HG03095 (cell line): ENCODE data around the gene KMT2C.
A peak's percentile ranks its signal among the peaks of the same experiment; 100 is the strongest.
"Not testable (repeated sequence)": the region's sequence is repeated elsewhere in the genome, so short reads cannot be mapped to it uniquely, and the experiment has no call there.

ENCODE experiments used
- ATAC-seq: cut with Tn5 transposase; IDR thresholded peaks from one replicate; pipeline ENCODE4 v1.9.1; 2021; ENCODE audit warnings: moderate library complexity; ENCODE audit not compliant: unreplicated experiment

Gene KMT2C

DNA sequence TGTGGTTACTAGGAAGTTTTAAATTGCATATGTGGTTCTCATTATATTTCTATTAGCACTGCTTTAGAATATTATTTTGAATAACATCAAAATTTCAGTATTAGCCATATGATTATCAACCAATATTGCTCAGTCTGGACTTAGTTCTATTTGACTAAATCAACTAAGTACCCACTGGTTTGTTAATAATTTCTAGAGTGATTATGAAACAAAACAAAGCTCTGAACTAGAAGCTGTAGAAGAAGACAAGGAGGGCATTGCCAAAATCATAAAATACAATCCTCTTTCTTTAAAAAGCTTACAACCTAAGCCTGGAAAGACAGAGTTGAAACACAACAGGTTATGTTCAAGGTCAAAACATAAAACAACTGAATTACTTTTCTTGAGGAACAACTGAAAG is 204.7 kb downstream of the KMT2C start:
- no peak for ATAC-seq

DNA sequence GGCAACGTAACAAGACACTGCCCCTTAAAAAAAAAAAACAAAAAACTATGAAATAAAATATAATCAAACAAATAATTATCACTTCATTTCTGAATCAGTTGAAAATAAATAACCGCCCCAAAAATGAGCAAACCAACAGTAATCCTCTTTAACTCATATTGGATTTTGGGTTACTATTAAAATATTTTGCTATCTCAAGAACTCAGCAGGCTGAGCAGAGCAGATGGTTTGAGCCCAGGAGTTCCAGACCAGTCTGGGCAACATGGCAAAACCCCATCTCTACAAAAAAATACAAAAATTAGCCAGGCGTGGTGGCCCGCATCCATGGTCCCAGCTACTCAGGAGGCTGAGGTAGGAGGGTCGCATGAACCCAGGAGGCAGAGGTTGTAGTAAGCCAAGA is 216.2 kb downstream of the KMT2C start:
- ATAC-seq, result not testable (repeated sequence)

DNA sequence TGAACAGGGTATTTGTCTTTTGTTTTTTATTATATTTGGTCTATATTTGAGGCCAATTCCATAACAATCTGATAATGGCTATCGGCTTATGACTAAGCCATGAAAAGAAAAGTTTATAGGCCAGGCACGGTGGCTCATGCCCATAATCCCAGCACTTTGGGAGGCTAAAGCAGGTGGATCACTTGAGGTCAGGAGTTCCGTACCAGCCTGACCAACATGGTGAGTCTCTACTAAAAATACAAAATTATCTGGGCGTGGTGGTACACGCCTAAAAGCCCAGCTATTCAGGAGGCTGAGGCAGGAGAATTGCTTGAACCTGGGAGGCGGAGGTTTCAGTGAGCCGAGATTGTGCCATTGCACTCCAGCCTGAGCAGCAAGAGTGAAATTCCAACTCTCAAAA is 227.0 kb downstream of the KMT2C start:
- not testable (repeated sequence) for ATAC-seq

DNA sequence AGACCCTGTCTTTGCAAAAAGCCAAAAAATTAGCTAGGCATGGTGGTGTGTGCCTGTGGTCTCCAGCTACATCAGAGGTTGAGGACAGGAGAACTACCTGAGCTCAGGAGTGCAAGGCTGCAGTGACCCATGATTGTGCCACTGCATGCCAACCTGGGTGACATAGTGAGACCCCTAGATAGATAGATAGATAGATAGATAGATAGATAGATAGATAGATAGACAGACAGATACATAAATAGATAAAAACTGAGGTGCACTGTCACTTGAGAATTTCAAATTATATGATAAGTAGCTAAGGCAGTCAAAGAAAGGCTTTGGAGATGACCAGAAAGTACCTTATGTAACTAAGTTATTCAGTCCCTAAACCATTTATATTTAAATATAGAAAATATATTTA is 231.4 kb downstream of the KMT2C start:
- ATAC-seq, result not testable (repeated sequence)

DNA sequence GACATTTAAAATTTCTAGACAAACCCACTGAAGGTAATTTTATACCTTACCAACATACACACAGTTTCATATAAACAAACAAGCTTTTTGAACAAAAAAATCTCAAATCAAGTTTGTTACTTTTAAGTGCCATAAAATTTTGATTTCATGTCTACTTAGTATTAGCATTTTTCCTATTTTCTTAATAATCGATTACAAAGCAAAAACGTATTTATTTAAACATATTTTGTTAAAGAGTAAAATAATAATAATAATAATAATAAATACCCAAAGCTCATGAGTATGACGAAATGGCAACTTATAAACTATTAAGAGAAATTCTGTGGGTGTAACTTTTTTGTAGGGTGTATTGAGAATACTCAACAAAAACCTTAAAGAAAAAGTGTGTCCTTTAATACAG is 232.7 kb downstream of the KMT2C start:
- no peak for ATAC-seq

DNA sequence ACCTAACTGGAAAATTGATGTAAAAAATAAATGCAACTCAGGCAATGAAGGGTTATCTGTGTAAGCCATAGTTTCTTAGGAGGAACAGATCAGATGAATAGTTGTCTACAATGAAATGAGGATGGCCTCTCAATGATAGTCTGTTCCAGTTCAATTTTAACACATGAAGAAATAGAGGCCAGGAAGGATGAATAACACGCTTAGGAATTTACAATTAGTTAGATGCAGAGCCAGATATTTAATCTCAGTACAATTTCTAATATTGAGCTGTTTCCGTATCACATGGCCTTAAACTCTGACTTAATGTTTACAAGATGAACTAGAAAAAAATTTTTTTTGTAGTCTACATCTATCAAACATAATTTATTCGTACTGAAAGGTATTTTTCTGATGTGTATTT is 233.7 kb downstream of the KMT2C start:
- ATAC-seq, result no peak

DNA sequence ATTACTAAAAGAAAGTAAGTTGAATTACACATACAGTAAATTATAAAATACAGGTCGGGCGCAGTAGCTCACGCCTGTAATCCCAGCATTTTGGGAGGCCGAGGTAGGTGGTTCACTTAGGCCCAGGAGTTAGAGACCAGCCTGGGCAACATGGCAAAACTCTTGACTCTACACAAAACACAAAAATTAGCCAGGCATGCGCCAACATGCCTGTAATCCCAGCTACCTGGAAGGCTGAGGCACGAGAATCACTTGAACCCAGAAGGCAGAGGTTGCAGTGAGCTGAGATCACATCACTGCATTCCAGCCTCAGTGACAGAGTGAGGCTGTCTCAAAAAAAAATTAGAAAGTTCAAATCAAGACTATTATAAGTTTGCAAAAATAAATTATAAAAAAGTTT is 235.4 kb downstream of the KMT2C start:
- no peak for ATAC-seq

DNA sequence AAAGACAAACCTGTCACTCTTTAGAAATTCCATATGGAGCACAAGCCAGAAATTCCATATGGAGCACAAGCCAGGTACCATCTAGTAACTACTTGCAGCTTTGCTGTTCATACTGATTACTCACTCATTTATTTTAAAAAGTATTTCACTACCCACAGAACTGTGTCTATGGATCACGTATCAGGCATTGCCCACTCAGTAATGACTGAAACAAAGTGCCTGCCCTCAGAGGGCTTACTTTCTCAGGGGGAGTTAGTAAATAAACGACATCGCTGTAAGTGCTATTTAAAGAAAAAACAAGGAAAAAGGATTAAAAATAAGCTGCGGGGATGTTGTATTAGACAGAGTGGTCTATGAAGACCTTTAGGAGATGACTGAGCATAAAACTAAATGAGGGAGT is 239.4 kb downstream of the KMT2C start:
- no peak for ATAC-seq

DNA sequence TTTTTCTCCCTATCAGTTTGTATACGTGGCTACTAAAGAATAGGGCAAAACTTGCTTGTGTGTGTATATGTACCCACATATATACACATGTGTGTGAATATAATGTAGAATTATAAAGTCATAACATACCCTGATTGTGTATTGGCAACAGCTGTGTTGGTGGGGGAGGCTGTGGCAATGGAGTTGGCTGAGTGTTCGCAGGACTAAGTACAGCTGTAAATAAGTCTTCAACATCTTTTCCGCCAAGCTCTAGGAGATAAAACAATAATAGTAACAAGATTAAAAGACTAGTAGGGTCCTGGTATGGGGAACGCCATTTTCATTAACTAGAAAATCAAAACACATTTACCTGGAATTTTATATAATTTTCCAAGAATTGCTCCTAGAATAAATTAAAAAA is 241.9 kb downstream of the KMT2C start:
- no peak for ATAC-seq

DNA sequence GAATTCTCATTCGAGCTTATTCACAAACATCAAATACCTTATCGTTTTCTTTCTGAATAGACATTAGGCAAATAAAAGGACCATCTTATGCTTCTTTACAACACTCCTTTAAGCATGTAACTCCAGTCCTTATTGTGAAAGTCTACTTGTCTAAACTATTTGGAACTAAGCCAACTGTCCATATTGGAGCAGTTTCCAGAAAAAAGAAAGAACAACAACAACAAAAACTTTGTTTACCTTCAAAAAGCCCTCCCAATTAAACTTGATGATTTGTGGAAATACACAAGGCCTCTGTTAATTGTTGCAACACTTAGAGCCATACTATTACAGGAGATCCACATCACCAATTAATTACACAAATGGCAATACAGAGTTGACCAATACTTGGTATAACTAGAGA is 246.7 kb downstream of the KMT2C start:
- no peak for ATAC-seq

DNA sequence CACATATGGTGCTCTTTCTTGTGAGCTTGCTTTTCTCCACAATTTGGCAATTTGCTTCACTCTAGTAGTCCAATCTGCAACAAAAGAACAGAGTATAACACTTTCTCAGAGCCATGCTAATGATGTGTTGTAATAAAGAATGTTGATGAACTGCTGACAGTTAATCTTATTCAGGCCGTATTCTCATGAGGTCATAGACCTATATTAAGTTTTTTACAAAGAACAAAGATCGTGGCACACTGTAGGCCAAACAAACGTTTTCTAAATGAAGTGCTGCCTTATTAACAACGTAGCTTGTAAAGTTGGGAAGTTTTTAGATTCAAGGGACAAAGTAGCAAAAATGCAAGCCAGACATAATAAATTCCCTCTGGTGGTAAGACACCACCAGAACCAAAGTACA is 250.2 kb downstream of the KMT2C start:
- ATAC-seq, result no peak

DNA sequence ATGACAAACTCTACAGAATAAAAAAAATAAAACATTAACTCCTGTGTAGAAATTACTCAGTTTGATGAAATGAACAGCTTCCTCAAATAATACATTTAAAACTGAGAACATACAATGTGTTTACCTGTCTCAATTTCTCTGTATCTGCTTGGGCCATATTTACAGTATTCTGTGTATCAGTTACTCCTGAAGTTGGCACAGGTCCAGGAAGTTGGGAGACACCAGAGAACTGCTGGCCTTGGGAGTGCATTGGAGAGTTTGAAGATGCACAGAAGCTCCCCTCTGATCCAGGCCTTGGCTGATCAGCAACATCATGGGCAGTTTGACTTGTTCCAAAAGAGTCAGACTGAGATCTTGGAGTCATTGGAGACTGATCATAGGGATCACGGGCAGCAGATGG is 255.2 kb downstream of the KMT2C start:
- no peak for ATAC-seq

DNA sequence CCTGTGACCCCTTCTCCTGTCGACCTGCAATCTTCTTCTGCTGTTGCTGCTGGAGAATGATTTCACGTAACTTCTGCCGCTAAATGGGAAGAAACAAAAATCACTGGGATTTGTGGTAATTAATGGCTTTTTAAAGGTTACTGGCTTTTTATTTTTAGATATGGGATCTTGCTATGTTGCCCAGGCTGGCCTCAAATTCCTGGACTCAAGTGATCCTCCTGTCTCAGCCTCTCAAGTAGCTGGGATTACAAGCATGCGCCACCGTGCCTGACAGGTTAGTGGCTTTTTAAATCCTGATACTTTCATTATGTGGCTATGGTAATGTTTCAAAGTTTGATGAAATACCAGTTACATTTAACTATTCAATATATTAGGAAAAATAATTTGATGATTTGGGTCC is 255.8 kb downstream of the KMT2C start:
- ATAC-seq, result no peak

DNA sequence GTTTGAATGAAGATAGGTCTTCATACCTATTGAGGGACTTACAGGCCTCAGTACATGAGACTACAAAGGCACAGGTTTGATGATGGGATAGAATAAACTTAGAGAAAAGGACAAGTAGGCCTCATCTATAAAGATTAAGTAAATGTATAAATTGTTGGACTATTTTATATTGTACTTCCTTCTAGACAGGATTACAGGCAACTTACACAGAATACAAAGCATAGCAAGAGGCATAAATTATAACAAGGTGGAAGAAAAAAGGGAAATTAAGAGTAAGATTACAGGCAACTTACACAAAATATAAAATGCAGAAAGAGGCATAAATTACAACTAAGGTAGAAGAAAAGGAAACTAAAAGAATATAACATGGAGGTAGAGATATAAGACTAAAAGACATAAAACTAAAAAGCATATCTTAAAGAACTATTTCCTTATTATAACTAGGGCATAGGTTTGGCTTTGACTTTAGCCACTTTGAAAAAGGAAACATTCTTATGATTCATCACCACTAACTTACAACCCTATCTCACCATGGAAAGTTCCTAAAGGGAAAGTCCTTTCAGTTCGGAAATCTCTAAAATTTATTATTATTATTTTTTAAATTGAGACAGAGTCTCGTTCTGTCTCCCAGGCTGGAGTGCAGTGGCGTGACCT is 257.3 kb downstream of the KMT2C start:
- ATAC-seq, result no peak

DNA sequence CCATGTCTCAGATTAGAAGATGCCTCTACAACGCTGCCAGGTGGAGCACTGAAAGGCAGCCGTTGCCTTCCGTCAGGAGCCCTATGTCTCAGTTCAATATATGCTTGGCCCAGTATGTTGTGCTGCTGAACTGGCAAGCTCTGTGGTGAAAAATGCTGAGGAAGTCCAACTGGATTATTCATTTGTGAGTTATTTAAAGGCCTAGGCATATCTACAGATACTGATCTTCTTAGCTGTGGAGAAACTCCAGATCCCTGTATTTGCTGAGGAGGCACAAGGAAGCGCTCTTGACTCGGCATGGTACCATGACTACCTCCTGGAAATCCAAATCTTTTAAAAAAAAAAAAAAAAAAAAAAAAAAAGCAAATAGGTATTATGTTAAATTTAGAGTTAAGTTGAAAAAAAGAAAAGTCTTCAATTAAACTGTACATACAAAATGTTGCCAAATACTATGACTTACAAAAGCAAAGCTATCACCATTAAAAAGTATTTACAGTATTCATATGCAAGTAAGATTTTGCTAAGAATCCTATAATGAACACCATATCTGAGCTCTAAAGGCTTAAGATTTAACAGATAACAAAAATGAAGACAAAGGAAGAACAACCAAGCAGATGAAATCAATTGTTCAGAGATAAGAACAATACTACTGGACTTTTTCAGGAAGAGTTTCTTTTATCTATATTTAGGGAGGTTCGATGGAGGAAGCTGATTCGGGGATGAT is 258.0 kb downstream of the KMT2C start:
- ATAC-seq, result no peak

DNA sequence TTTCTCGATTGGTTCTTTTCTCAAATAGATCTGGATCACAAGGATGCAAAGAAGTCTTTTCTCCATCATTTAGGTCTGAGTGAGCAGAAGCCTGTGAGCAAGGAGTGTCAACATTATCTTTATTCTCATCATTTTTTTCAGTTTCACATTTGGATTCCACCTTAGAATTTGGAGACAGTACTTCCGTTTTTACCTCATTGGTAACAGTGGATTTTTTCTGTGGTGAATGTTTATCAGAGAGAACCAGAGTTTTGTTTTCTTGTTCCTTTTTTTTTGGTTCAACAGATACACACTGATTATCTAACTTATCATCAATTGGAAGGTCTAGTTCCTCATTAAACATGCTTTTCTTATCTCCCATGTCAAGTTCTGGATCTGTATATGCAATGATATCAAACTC is 259.0 kb downstream of the KMT2C start:
- no peak for ATAC-seq

DNA sequence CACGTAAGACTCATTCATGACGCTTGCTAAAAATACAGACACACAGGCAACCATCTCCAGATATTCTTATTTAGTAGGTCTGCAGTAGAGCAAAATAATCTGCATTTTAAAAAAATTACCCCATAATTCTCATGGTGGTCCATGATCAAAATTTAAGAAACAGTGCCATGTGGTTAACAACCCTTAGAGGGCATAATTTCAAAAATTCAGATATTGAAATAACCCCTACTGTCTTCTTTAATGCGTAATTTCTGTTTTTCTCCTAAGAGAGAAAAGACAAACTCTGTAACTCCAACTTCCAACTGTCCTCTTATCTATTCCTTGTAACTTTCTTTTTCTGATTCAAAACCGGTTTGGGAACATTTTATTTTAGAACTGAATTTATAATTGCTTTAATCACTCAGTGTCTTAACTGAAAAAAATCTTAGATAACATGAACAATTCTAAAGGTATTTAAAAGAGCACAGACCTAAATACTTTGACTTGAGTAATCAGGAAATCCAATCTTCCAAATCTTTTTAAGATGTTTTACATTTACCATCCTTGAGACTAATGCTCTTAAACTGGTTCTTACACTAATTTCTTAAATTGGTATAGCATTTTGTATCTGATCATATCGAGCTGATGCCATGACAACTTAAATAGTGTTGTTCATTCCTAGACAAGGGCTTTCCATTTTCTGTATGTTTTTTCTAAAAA is 262.3 kb downstream of the KMT2C start:
- no peak for ATAC-seq

DNA sequence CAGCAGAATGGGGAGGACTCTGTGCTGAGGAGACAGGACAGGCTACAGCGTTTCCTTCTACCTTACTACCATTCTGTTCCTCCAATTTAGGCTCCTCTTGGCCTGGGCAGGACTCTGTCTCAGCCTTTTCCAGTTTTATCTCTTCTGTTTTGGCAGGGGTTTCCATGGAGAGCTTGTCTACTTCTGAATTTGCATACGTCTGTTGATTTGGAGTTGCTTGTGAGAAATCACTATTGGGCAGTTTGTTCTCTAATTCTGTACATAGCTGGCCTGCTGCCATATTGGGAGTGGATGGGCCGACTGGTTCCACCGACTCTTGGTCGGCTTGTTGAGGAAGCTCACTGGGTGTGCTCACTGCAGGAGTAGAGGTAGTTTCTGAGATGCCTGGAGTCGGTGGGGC is 273.5 kb downstream of the KMT2C start:
- no peak for ATAC-seq

DNA sequence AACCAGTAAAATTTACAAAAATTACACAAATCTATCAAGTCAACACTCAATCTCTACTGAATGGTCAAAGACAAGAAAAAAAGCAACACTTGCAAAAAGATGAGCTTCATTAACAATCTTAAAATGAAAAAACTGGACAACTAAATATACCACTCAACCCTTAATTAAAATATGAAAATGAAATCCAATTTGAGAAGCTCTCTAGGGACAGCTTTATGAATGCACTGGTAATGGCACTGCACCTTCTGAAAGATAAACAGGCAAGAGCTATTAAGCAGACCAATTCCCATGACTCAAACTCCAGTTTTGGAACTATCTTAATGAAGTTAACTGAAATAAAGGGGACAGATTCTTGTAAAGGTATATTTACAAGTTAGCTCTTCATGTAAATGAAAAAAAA is 274.6 kb downstream of the KMT2C start:
- no peak for ATAC-seq

DNA sequence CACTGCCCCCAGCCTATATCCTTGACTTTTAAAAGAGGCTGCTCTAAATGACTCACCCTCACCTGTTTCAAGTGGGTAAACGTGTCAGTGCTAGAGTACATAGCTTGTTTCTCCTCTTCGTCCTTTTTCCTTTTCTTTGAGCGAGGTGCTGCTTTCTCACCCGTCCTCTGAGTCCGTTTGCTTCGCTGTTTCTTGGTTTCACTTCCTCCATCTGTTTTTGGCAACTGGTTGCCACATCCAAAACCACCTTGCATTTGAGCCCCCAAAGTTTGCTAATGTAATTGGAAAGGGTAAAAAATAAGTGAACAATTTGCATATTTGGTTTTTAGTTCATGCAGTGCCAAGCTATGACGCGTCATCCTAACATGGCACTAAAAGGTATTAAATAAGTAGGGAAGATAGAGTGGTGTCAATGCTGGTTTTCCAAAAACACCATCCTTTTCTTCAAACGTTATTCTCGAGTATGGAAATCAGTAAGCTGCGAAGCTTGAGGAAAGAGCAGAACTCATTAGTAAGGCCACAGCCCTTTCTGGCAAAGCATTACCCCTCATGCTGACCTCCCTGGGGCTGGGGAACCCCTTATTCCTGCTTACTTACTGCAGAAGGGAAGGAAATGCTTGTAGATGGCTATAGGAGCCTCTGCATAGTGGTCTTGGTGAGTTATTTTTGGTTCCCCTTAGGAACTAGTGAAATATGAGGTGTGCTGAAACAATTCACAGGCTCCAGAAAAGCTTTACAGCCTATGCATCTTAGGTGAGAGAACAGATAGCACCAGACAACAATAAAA is 276.8 kb downstream of the KMT2C start:
- peak; percentile 89 for ATAC-seq

DNA sequence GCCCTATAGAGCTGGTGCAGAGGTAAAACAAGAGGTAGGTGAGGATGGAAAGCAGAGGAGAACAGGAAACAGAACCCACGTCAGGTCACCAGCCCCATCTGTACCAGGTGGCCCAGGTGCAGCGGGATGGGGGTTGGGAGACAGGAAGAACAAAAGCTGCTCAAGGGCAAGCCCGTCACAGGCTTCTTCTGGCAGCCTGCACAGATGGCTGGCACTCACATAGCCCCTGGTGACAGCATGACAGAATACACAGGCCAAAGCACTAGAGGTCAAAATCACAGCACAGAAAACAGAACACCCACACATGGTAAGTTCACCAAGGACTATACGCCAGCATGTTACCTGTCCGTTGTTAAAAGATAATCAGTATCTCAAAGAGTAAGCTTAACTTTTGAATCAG is 283.5 kb downstream of the KMT2C start:
- ATAC-seq, result no peak

DNA sequence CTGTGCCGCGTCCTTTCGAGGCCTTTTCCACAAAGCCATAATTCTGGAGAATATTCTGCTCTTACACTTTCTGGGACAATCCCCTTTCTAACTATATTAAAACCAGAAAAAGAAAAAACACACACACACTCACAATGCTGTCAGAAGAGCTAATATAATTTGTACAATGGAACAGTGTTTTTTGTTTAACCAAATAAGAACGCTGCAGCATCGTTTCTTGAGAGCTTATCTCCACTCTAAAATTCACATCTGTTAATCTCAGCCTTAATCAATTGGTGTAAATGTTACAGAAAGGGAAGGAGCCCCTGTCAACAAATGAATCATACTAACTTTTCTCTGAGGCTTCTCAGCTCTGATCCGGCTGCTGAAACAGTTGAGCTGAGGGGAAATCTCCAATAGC is 286.4 kb downstream of the KMT2C start:
- ATAC-seq, result no peak
